ENCODE measurements around the gene LRRC4C. TPM values are rescaled to one million over a fixed set of nuclear protein-coding genes. Genes with fewer than 3 reads are reported as not detected.

LRRC4C gene
- total RNA-seq, 1 experiment from 2014 or later, result 0.15 TPM

GRCh38 chr11:40228662-40229061 lies 1230.8 kb downstream of the LRRC4C start:
- no peaks in the 10 kb centered on the region for H3K9me3 ChIP-seq (ENCODE audit: control insufficient read depth, insufficient read depth, low read depth, low read length)
- H3K4me3 ChIP-seq (ENCODE audit: low read depth in 2 of 2, low read length in 2 of 2), result no peak overlapping the region
- no peaks in the 10 kb centered on the region for H3K27me3 ChIP-seq (ENCODE audit: control insufficient read depth, insufficient read depth, low read length)
- H3K27ac ChIP-seq (ENCODE audit: low read length), result no peak overlapping the region
- no peaks in the 10 kb centered on the region for H3K4me1 ChIP-seq (ENCODE audit: control insufficient read depth, insufficient read depth, low read length)
- DNase-seq (ENCODE audit: low read depth, low spot score) (no peak), ATAC-seq (no peak)
- intact Hi-C loops (cut with micrococcal nuclease; ENCODE audit: unreplicated experiment) (no loop called here), in situ Hi-C loops (cut with HindIII; ENCODE audit: low pct_unique_long_range_greater_than_20kb, low sequenced_read_pairs) (no loop called here)
- POLR2A ChIA-PET, result no interaction called here
- CTCF ChIA-PET, result no interaction called here
- H3K36me3 ChIP-seq (ENCODE audit: control insufficient read depth, insufficient read depth, low read length), result no peaks in the 10 kb centered on the region
- TF ChIP-seq, protein P1, sequence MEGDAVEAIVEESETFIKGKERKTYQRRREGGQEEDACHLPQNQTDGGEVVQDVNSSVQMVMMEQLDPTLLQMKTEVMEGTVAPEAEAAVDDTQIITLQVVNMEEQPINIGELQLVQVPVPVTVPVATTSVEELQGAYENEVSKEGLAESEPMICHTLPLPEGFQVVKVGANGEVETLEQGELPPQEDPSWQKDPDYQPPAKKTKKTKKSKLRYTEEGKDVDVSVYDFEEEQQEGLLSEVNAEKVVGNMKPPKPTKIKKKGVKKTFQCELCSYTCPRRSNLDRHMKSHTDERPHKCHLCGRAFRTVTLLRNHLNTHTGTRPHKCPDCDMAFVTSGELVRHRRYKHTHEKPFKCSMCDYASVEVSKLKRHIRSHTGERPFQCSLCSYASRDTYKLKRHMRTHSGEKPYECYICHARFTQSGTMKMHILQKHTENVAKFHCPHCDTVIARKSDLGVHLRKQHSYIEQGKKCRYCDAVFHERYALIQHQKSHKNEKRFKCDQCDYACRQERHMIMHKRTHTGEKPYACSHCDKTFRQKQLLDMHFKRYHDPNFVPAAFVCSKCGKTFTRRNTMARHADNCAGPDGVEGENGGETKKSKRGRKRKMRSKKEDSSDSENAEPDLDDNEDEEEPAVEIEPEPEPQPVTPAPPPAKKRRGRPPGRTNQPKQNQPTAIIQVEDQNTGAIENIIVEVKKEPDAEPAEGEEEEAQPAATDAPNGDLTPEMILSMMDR (IDR thresholded peaks at IDR 0.05), result no peak
- no TSS peak for BruUV-seq (replicated peaks)

DNA sequence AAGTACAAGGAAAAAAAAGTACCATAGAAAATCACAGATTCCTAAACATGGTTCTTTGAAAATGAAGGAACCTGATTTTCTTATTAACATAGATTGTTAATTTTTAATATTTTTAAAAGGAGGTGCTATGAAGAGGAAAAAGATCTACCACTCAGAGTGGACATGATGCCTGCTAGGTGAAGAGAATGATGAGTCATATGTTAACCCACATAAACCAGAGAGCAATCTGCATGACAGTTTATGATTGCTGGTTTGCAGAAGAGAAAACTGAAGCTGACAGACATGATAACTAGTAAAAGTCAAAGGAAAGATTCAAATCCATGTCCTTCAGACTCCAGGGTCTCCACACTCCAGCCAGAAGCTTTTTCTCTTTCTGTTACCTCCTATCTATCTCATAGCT lies 1231.7 kb downstream of the LRRC4C start:
- Histone ChIP-seq H3K36me3 (ENCODE audit: control insufficient read depth, insufficient read depth, low read length) (no peaks in the 10 kb centered on the region), H3K9me3 (ENCODE audit: control insufficient read depth, insufficient read depth, low read depth, low read length) (no peaks in the 10 kb centered on the region), H3K27ac (ENCODE audit: low read length) (no peak overlapping the region), H3K27me3 (ENCODE audit: control insufficient read depth, insufficient read depth, low read length) (no peaks in the 10 kb centered on the region), H3K4me3 (ENCODE audit: low read depth in 2 of 2, low read length in 2 of 2) (no peak overlapping the region), H3K4me1 (ENCODE audit: control insufficient read depth, insufficient read depth, low read length) (no peaks in the 10 kb centered on the region)
- in situ Hi-C loops (cut with HindIII; ENCODE audit: low pct_unique_long_range_greater_than_20kb, low sequenced_read_pairs), result no loop called here
- DNase-seq (ENCODE audit: low read depth, low spot score), result no peak
- intact Hi-C loops (cut with micrococcal nuclease; ENCODE audit: unreplicated experiment), result no loop called here
- no peak for ATAC-seq
- no peak for TF ChIP-seq SIN3A (IDR thresholded peaks at IDR 0.05; ENCODE audit: borderline replicate concordance, insufficient read depth, low read depth, low read length)
- no peak for TF ChIP-seq TCF7L2 (IDR thresholded peaks at IDR 0.05; ENCODE audit: low read depth, low read length)
- TF ChIP-seq, protein P2, sequence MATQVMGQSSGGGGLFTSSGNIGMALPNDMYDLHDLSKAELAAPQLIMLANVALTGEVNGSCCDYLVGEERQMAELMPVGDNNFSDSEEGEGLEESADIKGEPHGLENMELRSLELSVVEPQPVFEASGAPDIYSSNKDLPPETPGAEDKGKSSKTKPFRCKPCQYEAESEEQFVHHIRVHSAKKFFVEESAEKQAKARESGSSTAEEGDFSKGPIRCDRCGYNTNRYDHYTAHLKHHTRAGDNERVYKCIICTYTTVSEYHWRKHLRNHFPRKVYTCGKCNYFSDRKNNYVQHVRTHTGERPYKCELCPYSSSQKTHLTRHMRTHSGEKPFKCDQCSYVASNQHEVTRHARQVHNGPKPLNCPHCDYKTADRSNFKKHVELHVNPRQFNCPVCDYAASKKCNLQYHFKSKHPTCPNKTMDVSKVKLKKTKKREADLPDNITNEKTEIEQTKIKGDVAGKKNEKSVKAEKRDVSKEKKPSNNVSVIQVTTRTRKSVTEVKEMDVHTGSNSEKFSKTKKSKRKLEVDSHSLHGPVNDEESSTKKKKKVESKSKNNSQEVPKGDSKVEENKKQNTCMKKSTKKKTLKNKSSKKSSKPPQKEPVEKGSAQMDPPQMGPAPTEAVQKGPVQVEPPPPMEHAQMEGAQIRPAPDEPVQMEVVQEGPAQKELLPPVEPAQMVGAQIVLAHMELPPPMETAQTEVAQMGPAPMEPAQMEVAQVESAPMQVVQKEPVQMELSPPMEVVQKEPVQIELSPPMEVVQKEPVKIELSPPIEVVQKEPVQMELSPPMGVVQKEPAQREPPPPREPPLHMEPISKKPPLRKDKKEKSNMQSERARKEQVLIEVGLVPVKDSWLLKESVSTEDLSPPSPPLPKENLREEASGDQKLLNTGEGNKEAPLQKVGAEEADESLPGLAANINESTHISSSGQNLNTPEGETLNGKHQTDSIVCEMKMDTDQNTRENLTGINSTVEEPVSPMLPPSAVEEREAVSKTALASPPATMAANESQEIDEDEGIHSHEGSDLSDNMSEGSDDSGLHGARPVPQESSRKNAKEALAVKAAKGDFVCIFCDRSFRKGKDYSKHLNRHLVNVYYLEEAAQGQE (IDR thresholded peaks at IDR 0.05; ENCODE audit: insufficient read depth in 1 of 2, low read depth in 2 of 2, low read length in 1 of 2), result no peak
- no peak for TF ChIP-seq POLR2AphosphoS5 (IDR thresholded peaks at IDR 0.05; ENCODE audit: low read depth, low read length)
- TF ChIP-seq, protein P1 (IDR thresholded peaks at IDR 0.05), result no peak
- no TSS peak for BruUV-seq (replicated peaks)
- ChIA-PET POLR2A (no interaction called here), CTCF (no interaction called here)

DNA sequence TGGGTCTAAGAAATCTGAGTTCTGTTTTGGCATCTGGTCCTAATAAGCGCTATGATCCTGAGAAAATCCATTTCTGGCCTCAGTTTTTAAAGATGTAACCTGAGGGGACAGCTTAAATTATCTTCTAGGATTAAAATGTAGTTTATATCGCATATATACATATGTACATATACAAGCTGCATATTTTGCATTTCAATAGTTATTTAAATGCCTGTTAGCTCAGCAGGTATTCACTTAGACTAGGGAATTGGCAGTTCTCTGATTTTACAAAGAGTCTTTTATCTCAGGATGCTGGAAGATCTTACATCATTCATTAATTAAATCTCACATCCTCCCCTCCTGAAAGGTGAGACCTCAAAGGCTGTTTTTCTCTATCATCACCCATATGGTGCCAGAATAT lies 1232.8 kb downstream of the LRRC4C start:
- Histone ChIP-seq H3K9me3 (ENCODE audit: control insufficient read depth, insufficient read depth, low read depth, low read length) (no peaks in the 10 kb centered on the region), H3K4me3 (ENCODE audit: low read depth in 2 of 2, low read length in 2 of 2) (no peak overlapping the region), H3K27me3 (ENCODE audit: control insufficient read depth, insufficient read depth, low read length) (no peaks in the 10 kb centered on the region), H3K36me3 (ENCODE audit: control insufficient read depth, insufficient read depth, low read length) (no peaks in the 10 kb centered on the region), H3K4me1 (ENCODE audit: control insufficient read depth, insufficient read depth, low read length) (no peaks in the 10 kb centered on the region), H3K27ac (ENCODE audit: low read length) (no peak overlapping the region)
- in situ Hi-C loops (cut with HindIII; ENCODE audit: low pct_unique_long_range_greater_than_20kb, low sequenced_read_pairs), result no loop called here
- DNase-seq (ENCODE audit: low read depth, low spot score) (no peak), ATAC-seq (no peak)
- TF ChIP-seq, protein P2 (IDR thresholded peaks at IDR 0.05; ENCODE audit: insufficient read depth in 1 of 2, low read depth in 2 of 2, low read length in 1 of 2), result no peak
- TF ChIP-seq, protein P1 (IDR thresholded peaks at IDR 0.05), result no peak
- TF ChIP-seq TCF7L2 (IDR thresholded peaks at IDR 0.05; ENCODE audit: low read depth, low read length), result no peak
- no peak for TF ChIP-seq POLR2AphosphoS5 (IDR thresholded peaks at IDR 0.05; ENCODE audit: low read depth, low read length)
- no peak for TF ChIP-seq SIN3A (IDR thresholded peaks at IDR 0.05; ENCODE audit: borderline replicate concordance, insufficient read depth, low read depth, low read length)
- no TSS peak for BruUV-seq (replicated peaks)
- intact Hi-C loops (cut with micrococcal nuclease; ENCODE audit: unreplicated experiment), result no loop called here
- CTCF ChIA-PET, result no interaction called here
- POLR2A ChIA-PET, result no interaction called here

All from Panc1 (cell line).